NCI-H1092 treated with DMSO at 0.1 percent for 48 hours (cell line): ENCODE data around the gene ADD1.

ENCODE experiments used
- DNase-seq: peaks from one replicate; lab custom pipeline; 2025; lab: John Stamatoyannopoulos, UW

The ADD1 gene

DNA sequence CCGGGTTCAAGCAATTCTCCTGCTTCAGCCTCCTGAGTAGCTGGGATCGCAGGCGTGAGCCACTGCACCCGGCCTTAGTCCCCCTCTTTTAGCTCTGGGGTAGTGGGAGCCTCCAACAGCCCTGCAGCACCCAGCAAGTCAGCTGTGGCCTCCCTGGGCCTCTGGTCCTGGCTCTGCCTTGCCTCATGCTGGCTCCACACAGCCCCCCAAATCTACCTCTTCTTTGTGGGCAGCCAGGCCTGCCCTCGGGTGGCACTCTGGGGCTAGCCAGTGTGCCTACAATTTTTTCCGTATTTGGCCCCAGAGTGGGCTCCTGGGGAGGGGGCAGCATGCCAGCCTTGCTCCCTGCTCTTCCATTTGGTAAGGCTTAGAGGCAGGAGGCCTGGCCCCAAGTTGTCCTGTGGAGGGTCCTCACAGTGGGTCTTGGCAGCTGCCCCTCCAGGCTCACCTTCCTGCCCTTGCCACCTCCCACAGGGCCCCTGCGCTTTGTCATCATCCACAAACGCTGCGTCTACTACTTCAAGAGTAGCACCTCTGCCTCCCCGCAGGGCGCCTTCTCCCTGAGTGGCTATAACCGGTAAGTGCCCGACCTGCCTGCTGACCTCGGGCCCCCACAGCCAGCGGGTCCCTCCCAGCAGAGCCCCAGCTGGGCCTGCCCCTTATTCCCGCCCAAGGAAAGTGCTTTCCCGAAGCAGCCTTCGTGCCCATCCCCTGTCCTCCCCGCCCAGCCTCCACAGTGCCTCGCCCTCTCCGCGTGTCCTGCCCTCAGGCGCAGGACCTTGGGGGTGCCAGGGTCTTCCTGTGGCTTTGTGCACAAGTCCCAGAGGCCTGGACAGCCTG is 21.0 kb upstream of the ADD1 start:
- no peak for DNase-seq

DNA sequence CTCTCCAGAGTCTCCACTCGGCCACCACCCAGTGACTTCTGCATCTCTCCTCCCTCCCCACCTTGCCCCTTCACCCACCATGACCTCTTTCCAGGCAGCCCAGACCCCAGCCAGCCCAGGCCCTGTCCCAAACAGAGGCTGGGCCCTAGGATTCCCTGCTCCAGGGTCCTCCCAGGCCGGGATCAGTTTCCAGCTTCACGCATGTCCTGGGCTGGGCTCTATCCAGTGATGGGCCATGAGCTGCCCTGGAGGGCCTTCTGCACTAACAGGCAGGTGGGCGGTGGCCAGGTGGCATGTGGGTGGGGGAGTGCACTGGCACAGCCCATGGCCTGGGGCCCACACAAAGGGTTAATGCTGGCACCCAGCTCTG is 20.4 kb upstream of the ADD1 start:
- no peak for DNase-seq

DNA sequence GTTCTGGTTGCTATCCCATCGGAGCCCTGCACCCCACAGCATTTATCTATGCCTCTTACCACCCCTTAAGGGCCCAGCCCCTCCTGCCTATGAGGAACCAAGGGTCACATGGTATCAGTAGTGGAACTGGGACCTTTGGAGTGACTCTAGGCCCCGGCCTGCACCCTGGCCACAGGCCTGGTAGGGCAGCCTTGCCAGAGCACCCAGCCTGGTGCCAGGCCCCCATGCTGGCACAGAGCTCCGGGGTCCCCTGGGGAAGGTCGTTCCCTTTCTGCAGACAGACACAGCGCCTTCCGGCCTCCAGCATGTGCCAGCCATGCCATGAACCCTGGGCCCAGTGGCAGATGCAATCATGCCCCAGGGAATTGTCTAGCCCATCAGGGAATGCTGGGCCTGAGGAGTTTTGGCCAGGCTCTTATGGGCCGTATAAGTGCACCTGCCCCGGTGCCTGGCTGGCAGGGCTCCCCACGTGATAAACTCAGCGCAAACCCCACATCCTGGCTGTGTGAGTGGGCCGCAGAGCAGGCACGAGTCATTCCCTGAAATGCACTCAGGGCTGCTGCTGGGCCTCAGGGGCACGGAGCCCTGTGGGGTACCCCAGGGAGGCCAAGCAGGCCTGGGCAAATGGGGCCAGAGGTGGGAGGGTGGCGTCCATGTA is 19.8 kb upstream of the ADD1 start:
- no peak for DNase-seq

GRCh38 chr4:2824329-2824835 is 19.3 kb upstream of the ADD1 start:
- DNase-seq = no peak

DNA sequence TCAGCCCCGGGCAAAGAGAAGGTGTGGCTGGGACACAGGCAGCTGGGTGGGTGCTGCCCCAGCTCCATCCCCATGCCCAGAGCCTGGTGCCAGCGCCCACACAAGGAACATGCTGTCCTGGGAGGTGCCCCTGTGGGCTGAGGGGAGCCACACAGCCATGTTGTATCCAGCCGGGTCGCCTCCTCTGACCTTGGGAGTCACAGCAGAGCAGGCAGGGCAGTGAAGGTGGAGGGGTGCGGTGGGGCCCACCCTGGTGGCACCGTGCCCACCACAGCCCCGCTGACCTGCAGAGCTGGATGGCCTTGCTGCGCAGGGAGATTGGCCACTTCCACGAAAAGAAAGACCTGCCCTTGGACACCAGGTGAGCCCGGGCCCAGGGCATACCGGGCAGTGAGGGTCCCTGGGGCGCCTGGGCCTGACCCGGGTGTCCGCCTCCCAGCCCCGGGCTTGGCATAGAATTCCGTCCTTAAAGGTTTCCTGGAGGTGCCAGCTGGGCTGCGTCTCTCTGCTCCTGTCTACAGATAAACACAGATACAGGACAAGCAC is 18.7 kb upstream of the ADD1 start:
- DNase-seq = no peak

GRCh38 chr4:2825740-2826139 is 17.9 kb upstream of the ADD1 start:
- no peak for DNase-seq

DNA sequence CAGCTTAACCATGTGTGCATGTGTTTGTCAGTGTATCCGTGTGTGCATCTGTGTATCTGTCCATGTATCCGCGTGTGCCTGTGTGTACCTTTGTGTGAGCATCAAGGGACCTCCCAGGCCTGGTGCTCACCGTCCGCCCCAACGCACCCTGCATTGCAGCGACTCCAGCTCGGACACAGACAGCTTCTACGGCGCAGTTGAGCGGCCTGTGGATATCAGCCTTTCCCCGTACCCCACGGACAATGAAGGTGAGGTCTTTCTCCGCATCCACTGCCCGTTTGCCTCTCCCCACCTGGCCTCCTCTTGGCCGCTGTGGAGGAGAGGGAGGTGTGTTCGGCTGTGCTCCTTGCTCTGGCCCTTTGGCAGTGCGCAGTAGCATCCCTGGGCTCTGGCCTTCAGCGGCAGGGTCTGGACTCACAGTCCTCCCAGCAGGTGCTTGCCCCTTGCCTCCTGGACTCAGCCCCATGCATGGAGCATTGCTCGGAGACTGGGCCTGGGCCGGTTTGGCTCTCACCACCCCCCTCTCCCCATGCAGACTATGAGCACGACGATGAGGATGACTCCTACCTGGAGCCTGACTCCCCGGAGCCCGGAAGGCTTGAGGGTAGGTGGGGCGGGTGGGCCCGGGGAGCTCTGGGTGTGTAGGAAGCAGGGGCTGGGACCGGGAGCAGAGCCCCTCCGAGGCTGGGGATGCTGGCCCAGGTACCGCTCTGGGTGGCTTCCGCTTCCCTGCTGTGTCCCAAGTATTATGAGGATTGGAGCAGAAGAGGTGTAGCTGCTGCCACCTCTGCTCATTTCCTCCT is 16.4 kb upstream of the ADD1 start:
- no peak for DNase-seq

DNA sequence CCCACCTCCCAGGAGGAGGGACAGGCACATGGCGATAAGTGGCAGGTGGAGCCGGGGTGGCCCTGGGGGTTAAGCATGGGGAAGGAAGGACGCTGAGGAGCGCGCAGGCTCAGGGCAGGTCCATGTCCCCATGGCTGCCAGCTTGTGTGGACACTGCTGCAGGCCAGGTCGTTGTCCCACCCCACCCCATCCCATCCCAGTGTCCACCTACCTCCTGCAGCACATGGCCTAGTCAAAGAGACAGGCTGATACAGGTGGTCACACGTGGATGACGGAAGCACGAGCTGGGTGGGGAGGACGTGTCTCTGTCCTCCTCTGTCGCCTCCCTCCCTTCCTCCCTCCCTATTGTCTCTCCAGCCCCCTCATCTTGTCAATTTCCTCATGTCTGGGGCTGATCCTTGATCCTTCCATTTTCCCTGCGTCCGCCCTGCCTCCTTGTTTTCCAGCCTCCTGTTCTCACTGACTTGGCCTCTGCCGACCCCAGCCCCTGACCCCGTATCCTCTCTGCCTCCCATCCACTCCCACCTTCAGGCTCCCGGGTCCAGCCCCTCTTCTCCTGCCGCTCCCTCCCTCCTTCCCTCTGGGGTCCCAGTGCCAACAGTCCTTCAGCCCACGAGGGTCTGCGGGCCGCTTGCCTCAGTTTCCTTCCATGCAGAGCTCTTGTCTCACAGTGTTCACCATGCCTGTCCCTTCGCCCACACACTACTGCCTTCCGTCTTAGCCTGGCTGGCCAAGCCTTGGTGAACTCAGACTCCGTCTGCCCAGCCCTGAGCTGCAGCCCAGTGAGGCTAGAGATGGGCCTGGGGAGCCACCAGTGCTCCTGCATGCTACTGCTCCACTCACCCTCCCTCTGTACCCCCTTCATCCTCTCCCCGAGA is 15.5 kb upstream of the ADD1 start:
- no peak for DNase-seq

DNA sequence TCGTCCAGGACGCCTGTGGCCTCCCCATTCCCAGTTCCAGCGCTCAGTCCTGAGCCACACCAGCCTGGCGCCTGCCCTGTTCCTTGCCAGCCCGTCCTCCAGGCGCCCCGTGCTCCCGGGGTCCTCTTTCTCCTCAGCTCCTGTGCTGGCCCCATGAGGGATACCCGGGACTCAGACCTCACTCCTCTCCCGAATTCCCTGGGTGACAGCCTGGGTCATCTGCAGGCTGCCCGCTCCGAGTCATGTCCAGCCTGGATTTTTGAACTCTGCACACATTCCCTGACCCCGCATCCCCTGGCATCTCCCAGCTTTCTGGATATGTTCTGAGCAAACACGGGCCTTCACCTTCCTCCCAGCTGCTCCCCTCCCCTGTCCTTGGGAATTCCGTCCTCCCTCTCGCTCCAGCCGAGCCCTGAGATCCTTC is 14.9 kb upstream of the ADD1 start:
- no peak for DNase-seq

DNA sequence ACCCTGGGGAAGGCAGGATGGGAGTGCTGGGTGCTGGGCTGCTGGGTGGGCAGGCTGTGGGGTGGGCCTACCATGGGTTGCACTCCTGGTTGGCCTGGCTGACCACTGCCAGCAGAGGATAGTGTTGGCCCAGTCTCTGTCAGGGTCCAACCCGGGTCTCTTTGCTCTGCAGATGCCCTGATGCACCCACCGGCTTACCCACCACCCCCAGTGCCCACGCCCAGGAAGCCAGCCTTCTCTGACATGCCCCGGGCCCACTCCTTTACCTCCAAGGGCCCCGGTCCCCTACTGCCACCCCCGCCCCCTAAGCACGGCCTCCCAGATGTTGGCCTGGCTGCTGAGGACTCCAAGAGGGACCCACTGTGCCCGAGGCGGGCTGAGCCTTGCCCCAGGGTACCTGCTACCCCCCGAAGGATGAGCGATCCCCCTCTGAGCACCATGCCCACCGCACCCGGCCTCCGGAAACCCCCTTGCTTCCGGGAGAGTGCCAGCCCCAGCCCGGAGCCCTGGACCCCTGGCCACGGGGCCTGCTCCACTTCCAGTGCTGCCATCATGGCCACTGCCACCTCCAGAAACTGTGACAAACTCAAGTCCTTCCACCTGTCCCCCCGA is 14.2 kb upstream of the ADD1 start:
- no peak for DNase-seq

- no peak for DNase-seq
Observed at GRCh38 chr4:2829933-2830451, 13.7 kb upstream of the ADD1 start.

- DNase-seq = no peak
Observed at GRCh38 chr4:2830632-2831610, 12.7 kb upstream of the ADD1 start.

DNA sequence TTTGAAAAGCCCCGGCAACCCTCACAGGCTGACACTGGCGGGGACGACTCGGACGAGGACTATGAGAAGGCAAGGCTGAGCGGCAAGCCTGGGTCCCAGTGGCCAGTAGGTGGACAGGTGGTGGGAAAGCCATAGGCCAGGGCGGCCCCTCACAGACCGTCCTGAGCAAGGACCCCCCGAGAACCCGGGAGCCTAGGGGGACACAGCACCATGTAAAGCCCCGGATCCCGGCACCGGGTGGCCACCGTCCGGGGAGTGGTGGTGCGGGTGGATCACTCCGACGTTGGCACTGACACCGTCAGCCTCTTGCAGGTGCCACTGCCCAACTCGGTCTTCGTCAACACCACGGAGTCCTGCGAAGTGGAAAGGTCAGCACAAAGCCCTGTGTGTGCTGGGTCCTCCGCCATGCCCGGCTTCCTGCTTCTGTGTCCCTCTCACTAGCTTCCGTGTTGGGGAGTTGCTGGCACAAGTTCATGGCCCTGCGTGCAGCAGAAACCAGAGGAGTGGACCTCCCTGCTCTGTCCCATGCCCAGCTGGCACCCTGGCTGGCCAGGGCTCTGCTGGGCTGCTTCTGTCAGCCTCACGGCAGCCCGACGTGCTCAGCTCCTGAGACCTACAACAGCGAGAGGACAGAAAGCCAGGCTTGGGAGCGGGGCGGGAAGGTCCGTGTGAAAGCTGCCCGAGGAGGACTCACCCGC is 11.9 kb upstream of the ADD1 start:
- no peak for DNase-seq

DNA sequence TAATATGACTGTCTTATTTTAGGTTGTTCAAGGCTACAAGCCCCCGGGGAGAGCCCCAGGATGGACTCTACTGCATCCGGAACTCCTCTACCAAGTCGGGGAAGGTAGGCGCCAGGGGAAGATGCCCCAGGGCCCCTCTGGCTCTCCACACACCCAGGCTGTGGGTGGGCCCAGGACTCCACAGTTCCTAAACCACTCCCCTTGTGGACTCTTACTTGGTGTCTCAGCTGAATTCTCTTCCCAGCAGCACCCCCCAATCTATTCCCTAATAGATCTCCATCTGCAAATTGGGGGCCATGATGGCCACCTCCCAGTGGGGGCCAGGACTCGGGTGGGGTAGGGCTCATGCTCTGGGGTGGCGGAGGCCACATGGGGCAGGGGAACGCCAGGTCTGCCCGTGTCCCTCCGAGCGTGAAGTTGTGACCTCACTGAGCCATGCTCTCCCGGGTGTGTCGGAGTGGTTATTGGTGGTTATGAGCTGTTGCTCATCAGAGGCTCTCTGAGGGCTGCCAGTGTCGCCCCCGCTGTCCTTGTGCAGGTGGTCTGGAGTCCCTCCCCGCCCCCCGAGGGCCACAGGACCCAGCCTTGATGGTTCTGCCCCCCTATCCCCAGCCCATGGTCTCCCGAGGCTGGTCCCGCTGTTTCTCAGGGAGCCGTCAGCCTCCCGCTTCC is 11.2 kb upstream of the ADD1 start:
- DNase-seq = no peak

GRCh38 chr4:2832981-2833670 is 10.5 kb upstream of the ADD1 start:
- DNase-seq = no peak

GRCh38 chr4:2833671-2834000 is 10.0 kb upstream of the ADD1 start:
- no peak for DNase-seq

- no peak for DNase-seq
Observed at GRCh38 chr4:2834001-2834921, 9.4 kb upstream of the ADD1 start.
